Measurements from ENCODE around the gene CBX8.

The CBX8 gene

DNA sequence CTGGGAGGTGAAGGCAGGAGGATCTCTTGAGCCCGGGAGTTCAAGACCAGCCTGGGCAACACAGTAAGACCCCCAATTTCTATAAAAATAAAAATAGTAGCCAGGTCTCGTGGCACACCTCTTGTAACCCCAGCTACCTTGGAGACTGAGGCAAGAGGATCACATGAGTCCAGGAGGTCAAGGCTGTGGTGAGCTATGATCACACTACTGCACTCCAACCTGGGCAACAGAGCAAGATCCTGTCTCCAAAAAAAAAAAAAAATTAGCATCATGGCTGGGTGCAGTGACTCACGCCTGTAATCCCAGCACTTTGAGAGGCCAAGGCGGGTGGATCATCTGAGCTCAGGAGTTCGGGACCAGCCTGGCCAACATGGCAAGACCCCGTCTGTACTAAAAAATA, 25.6 kb downstream of the CBX8 start:
- ChIA-PET POLR2A (no interaction called here), CTCF (interaction anchor here (1.3 kb wide), 1 partner anchor 30 kb away, joined by 5 read pairs; no protein-coding TSS in a partner anchor)
- DNase-seq (ENCODE audit: extremely low spot score), result no peak
- TF ChIP-seq, protein P1, sequence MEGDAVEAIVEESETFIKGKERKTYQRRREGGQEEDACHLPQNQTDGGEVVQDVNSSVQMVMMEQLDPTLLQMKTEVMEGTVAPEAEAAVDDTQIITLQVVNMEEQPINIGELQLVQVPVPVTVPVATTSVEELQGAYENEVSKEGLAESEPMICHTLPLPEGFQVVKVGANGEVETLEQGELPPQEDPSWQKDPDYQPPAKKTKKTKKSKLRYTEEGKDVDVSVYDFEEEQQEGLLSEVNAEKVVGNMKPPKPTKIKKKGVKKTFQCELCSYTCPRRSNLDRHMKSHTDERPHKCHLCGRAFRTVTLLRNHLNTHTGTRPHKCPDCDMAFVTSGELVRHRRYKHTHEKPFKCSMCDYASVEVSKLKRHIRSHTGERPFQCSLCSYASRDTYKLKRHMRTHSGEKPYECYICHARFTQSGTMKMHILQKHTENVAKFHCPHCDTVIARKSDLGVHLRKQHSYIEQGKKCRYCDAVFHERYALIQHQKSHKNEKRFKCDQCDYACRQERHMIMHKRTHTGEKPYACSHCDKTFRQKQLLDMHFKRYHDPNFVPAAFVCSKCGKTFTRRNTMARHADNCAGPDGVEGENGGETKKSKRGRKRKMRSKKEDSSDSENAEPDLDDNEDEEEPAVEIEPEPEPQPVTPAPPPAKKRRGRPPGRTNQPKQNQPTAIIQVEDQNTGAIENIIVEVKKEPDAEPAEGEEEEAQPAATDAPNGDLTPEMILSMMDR (IDR thresholded peaks at IDR 0.05; ENCODE audit: control extremely low read depth, extremely low read depth, low read depth, missing control alignments), result no peak

DNA sequence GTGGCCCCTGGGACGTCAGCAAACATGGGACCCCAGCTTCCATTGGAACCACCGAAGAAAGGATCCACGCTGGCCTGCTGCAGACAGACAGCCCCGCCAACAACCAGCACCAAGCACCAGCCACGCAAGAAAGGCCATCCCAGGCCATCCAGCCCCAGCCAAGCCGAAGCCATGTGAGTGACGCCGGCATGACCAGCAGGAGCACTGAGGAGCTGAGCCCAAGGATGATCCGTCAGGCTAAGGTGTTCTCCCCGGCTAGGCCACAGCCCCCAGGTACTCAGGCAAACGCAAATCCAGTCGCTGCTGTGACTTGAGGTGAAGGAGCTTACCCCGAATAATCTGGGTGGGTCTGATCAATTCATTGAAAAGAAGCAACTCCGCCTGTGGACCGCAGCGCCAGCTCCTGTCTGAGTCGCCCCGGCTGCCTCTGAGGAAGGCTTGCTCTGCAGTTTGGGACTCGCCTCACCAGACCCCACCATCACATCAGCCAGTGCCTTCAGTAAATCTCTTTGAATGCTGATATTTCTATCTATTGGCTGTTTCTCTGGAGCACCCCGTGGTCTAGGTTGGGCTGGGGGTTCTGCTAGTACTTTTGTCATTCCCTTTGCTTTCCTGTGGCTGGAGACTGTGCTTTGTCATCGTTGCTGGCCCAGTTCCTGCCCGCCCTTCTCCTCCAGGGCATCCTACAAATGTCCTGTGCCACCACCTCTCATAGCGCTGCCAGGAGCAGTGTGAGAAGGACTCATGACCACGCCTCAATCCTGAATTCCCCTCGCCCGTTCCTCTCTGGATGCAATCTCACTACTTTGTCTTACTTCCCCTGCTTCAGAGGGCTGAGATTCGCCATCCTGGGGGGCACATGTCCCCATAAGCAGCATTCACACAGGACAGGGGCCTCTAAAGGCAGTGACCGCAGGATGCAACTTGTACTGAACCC, 27.0 kb downstream of the CBX8 start:
- TF ChIP-seq, protein P1 (IDR thresholded peaks at IDR 0.05; ENCODE audit: control extremely low read depth, extremely low read depth, low read depth, missing control alignments), result no peak
- DNase-seq (ENCODE audit: extremely low spot score), result no peak
- ChIA-PET CTCF (interaction anchor here (0.6 kb wide), 1 partner anchor 468 kb away, joined by 3 read pairs; no protein-coding TSS in a partner anchor), POLR2A (no interaction called here)

DNA sequence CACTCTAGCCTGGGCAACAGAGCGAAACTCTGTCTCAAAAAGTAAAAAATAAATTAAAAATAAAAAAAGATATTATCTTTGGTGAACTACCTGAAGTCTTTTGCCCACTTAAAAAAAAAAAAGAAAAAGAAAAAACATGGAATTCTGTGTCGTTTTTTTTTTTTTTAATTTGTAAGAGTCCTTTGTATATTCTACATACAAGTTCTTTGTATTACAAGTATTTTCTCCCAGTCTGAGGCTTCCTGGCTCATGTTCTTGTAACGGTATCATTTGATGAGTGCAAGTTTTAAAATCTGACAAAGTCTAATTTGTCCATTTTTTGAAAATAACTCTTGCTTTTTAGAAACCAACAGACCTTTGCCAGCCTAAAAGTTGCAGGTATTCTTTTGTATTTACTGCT, 31.2 kb downstream of the CBX8 start:
- no peak for DNase-seq (ENCODE audit: extremely low spot score)
- TF ChIP-seq, protein P1 (IDR thresholded peaks at IDR 0.05; ENCODE audit: control extremely low read depth, extremely low read depth, low read depth, missing control alignments), result no peak
- POLR2A ChIA-PET, result no interaction called here
- CTCF ChIA-PET, result no interaction called here

DNA sequence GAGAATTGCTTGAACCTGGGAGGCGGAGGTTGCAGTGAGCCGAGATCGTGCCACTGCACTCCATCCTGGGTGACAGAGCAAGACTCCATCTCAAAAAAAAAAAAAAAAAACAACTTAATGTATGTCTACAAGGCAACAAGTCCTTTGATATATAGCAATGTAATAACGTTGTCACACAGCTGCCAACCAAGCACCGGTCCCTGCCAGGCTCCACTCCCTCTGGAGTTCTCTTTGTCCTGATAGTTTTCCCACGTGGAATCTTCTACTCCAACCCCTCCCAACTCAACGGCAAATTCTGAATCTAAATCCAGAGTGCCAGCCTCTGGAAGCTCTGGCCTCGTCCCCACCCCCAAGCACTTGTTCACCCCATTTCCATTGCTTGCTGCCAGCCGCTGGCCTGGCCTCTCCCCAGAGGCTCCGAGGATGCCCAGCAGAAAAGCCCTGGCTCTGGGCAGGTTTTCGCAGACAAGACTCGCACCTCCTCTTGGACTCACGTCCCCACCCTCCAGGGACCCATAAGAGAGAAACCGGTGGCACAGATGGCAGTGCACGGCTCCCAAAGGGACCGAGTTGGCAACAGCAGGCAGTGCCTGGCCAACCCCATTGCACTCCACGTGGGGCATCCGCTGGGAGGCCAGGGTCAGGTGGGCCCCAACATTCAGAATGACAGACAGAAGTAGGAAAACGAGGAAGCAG, 34.8 kb downstream of the CBX8 start:
- no peak for DNase-seq (ENCODE audit: extremely low spot score)
- ChIA-PET CTCF (interaction anchor here (0.6 to 0.7 kb wide), 2 partner anchors 15 to 49 kb away, joined by 3 read pairs; no protein-coding TSS in a partner anchor), POLR2A (no interaction called here)
- TF ChIP-seq, protein P1 (IDR thresholded peaks at IDR 0.05; ENCODE audit: control extremely low read depth, extremely low read depth, low read depth, missing control alignments), result no peak

DNA sequence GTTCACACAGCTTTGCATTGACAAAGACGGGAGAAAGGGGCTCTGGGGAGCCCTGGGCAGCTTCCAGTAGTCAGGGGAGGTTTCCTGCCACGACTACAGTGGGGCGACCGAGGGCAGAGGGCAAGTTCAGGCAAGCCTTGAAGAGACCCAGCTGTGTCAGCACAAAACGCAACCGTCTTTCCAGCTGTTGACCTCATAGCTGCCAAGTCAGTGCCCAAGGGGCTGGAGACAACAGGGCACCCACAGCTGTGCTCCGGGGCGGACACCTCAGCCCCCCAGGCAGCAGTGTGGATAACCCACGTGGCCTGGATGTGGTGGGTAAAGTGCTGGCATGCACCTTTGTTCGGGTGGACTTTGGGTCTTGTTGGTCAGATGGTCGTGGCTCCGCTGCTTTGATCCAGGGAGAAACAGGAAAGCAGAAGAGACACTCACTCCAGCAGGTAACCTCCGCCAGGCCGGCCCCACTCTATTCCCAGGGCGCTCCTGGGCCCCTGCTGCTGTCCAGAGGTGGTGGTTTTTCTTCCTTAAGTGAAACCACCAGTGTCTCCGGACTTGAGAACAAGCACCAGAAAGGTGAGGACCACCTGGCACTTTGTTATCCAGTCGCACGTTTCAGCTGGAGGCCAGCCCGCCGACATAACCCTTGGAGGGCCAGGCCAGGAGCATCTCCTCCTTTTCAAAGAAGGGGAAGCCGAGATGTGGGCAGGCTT, 36.5 kb downstream of the CBX8 start:
- DNase-seq (ENCODE audit: extremely low spot score), result no peak
- TF ChIP-seq, protein P1 (IDR thresholded peaks at IDR 0.05; ENCODE audit: control extremely low read depth, extremely low read depth, low read depth, missing control alignments), result no peak
- ChIA-PET CTCF (interaction anchor here (1.0 to 2.1 kb wide), 4 partner anchors 14 to 35 kb away, joined by 3 to 9 read pairs (median 3); no protein-coding TSS in a partner anchor), POLR2A (no interaction called here)

DNA sequence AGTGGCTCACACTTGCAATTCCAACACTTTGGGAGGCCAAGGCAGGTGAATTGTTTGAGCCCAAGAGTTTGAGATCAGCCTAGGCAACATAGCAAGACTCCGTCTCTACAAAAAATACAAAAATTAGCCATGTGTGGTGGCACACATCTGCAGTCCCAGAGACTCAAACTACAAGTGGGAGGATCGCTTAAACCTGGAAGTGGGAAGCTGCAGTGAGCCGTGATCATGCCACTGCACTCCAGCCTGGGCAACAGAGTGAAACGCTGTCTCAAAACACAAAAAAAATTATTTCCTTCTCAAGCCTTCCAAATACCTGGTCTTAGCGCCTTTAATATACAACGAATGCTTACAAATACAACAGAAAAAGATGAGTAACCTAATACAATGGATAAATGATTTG, 38.6 kb downstream of the CBX8 start:
- ChIA-PET POLR2A (no interaction called here), CTCF (no interaction called here)
- DNase-seq (ENCODE audit: extremely low spot score), result no peak
- TF ChIP-seq, protein P1 (IDR thresholded peaks at IDR 0.05; ENCODE audit: control extremely low read depth, extremely low read depth, low read depth, missing control alignments), result no peak

Measured in GM10248 (cell line).